Heart left ventricle (tissue), 16 donors: ENCODE results near the gene SPDYE3. TPM values are rescaled to one million over a fixed set of nuclear protein-coding genes. Genes with fewer than 3 reads are reported as not detected.
"Not testable (repeated sequence)": the region's sequence is repeated elsewhere in the genome, so short reads cannot be mapped to it uniquely, and the experiment has no call there.

Experiments used
- ATAC-seq, 4 donors: fragments of 200-7000 bp; cut with Tn5 transposase; one replicate each; pipeline ENCODE4 v1.9.1; 2020 to 2022; ENCODE audit warnings: moderate library complexity in 4 of 4, mild to moderate bottlenecking in 3 of 4, moderate number of reproducible peaks in 1 of 4
- DNase-seq, 5 donors: peaks; one replicate each; pipeline ENCODE4 v3.0.0-alpha.2; 2020
- H3K27ac ChIP-seq, 12 donors: fragments of 200-600 bp; sonication (generic) in 4 of 12; one replicate each; pipeline versions ENCODE4 v1.5.0 to v1.8.0; 2016 to 2022; ENCODE audit warnings: mild to moderate bottlenecking in 2 of 12
- H3K27me3 ChIP-seq, 9 donors: fragments of 200-600 bp; sonication (generic) in 2 of 9; one replicate each; pipeline versions ENCODE4 v1.5.1 to v1.8.0; 2016 to 2022; ENCODE audit warnings: mild to moderate bottlenecking in 3 of 9
- H3K36me3 ChIP-seq, 9 donors: fragments of 200-600 bp; sonication (generic) in 2 of 9; one replicate each; pipeline versions ENCODE4 v1.5.0 to v1.8.0; 2018 to 2022; ENCODE audit warnings: mild to moderate bottlenecking in 2 of 9
- H3K4me1 ChIP-seq, 12 donors: fragments of 200-600 bp; sonication (generic) in 4 of 12; one replicate each; pipeline versions ENCODE4 v1.5.0 to v1.8.0; 2016 to 2022; ENCODE audit warnings: mild to moderate bottlenecking in 3 of 12
- H3K4me3 ChIP-seq, 12 donors: fragments of 200-600 bp; sonication (generic) in 4 of 12; one replicate each; pipeline versions ENCODE4 v1.5.0 to v1.8.0; 2017 to 2022; ENCODE audit warnings: mild to moderate bottlenecking in 9 of 12, moderate library complexity in 4 of 12
- H3K9me3 ChIP-seq, 12 donors: fragments of 200-600 bp; sonication (generic) in 4 of 12; one replicate each; pipeline versions ENCODE4 v1.5.0 to v1.8.0; 2016 to 2022; ENCODE audit warnings: mild to moderate bottlenecking in 1 of 12
- POLR2A ChIP-seq, 2 donors: fragments of 450-650 bp; IDR thresholded peaks; one replicate each; pipeline ENCODE4 v1.6.1; 2017; ENCODE audit warnings: antibody characterized with exemption in 2 of 2, mild to moderate bottlenecking in 2 of 2, moderate library complexity in 2 of 2
- WGBS, 4 donors: extraction: QIAGEN DNeasy Blood & Tissue Kit in 2 of 4; methylation state at CpG; one replicate each; pipeline versions ENCODE4 v1.1.5 to v1.1.7; 2013 to 2018; 5-methylcytosine and 5-hydroxymethylcytosine counted together
- intact Hi-C, 10 donors: fragments of 100-400 bp; cut with DNase I; formaldehyde crosslinking; loops; one replicate each; pipeline versions ENCODE4 v1.11.1 to v1.14.2; 2022
- polyA plus RNA-seq, 2 donors: library from polyadenylated mRNA; stranded (reverse); fragments of 200-250 nt; gene quantifications; one replicate each; pipeline ENCODE4 v1.2.3, GENCODE V29; 2013
- total RNA-seq, 9 donors: library from RNA; depleted of rRNA in 2 of 9; stranded (reverse); fragments of >200 nt in 2 of 9; fragmentation: NEBNext Ultra II Directional in 3 of 9; extraction: Animal tissue kit (Norgen Biotek cat#: 25700) in 3 of 9; gene quantifications; one replicate each; pipeline versions ENCODE4 v1.1.0 to v1.2.4, GENCODE V29; 2016 to 2023
- TF ChIP-seq, protein P1 (sequence below), 12 donors: fragments of 200-600 bp; sonication (generic) in 4 of 12; IDR thresholded peaks; one replicate each; pipeline versions ENCODE4 v1.5.0 to v1.8.0; 2018 to 2022; ENCODE audit warnings: antibody characterized with exemption in 12 of 12, mild to moderate bottlenecking in 5 of 12
- donor health status: ischemic (EF 13 %, LVEDD 7.1; RV severe dilation, severe dysfunction).
- donor health status: healthy with polysubstance abuse.
- donor health status: DM: no; HTN: yes; CAD: no.
- donor health status: DM: no; HTN: no; CAD: no.
- donor health status: ischemic (EF 25% LVEDD 6.9; RV normal size, moderate dysfunction).
- donor health status: ischemic (EF 25% LVEDD 5.7; RV mildly dilated, moderate dysfunction).
- donor health status: healthy.
- donor health status: DM: yes; HTN: yes; CAD: no.
- donor health status: ischemic (EF 35%, LVEDD 5.7; RV mildly dilated, moderate dysfunction).
- donor health status: nonischemic (EF 11% LVEDD 7.7; RV severe dilation, severe dysfunction).
- donor health status: DM: yes; HTN: yes; CAD: no.
- donor health status: PGD.
- donor health status: ischemic (EF 29% LVEDD 5.4; RV normal size, mild dysfunction).
- donor health status: nonischemic (EF 23%, LVEDD 6.1; RV moderate dilation, normal function).

Gene SPDYE3
- total and polyA plus RNA-seq, 11 donors, result 0.03 to 0.15 TPM; not detected in 9

DNA sequence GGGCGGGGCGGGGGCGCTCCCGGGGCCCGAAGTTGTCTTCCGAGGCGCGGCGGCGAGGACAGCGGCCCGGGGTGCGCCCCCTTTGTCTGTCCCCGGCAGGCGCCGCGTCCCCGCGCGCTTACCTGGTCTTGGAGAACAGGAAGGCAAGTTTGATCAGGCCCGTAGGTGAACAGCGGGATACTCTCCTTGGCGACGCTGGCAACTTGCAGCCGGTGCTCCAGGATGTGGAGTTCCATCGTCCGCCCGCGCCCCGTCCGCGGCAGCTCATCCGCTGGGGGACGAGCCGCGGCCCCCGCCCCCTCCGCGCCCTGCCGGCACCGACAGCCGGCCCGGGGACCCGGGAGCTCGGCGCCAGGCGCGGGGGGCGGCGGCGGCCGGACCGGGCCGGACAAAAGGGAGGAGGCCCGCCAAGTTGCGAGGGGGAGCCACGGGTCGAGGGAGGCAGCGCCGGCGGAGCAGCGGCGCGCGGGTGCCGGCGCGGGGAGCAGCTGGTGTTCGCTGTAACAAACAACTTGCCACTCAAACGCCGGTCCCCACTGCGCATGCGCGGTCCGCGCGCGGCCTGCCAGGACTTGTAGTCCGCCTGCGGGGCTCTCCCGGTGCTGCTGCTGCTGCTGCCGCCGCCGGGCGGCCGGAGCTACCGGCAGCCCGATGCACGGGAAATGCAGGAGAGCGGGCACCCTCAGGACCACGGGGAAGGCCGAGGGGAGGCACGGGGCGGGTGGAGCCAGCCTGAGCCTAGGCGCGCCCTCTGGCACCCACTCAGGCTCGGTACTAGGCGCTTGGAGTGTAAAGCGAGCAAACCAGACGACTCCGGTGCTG lies 35.6 kb upstream of the SPDYE3 start:
- intact Hi-C loops, result no loop called here
- WGBS, 4 donors, result 0 to 1% (median 1%) methylated on average over 50 to 99 of the region's 101 CpGs
- no peaks in the 10 kb centered on the region for H3K36me3 ChIP-seq
- ATAC-seq, result peak; percentile 80 to 96 (median 93)
- TF ChIP-seq, protein P1, sequence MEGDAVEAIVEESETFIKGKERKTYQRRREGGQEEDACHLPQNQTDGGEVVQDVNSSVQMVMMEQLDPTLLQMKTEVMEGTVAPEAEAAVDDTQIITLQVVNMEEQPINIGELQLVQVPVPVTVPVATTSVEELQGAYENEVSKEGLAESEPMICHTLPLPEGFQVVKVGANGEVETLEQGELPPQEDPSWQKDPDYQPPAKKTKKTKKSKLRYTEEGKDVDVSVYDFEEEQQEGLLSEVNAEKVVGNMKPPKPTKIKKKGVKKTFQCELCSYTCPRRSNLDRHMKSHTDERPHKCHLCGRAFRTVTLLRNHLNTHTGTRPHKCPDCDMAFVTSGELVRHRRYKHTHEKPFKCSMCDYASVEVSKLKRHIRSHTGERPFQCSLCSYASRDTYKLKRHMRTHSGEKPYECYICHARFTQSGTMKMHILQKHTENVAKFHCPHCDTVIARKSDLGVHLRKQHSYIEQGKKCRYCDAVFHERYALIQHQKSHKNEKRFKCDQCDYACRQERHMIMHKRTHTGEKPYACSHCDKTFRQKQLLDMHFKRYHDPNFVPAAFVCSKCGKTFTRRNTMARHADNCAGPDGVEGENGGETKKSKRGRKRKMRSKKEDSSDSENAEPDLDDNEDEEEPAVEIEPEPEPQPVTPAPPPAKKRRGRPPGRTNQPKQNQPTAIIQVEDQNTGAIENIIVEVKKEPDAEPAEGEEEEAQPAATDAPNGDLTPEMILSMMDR (IDR thresholded peaks at IDR 0.05), result peak in 8 of 12 donors; percentile 9 to 53 (median 36)
- peak in 1 of 2 donors; percentile 72 for TF ChIP-seq POLR2A (IDR thresholded peaks at IDR 0.05)
- peak overlapping the region in 11 of 12 donors; percentile 17 to 77 (median 60) for H3K27ac ChIP-seq
- H3K4me1 ChIP-seq, result peaks cover 0 to 17% (median 3%) of the 10 kb centered on the region in 12 donors
- peak; percentile 97 to 100 (median 99) for DNase-seq
- peak overlapping the region; percentile 57 to 93 (median 72) for H3K4me3 ChIP-seq
- H3K27me3 ChIP-seq, result no peaks in the 10 kb centered on the region
- no peaks in the 10 kb centered on the region for H3K9me3 ChIP-seq

DNA sequence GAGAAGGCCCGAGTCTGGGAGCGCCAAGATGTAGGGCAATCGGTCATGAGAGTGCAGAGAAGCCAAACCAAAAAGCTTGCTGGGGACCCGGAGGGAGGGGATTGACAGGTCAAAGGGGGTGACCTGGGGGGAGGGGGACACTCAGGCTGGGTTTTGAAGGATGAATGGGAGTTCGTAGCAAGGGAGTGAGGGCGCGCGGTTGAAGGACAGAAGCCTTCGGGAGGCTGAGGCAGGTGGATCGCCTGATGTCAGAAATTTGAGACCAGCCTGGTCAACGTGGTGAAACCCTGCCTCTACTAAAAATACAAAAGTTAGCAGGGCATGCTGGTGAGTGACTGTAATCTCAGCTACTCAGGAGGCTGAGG lies 35.0 kb upstream of the SPDYE3 start:
- TF ChIP-seq, protein P1 (IDR thresholded peaks at IDR 0.05), result peak in 1 of 12 donors; percentile 2
- DNase-seq, H3K27me3 ChIP-seq, H3K36me3 ChIP-seq, intact Hi-C loops, ATAC-seq, H3K9me3 ChIP-seq: not testable (repeated sequence)
- peak overlapping the region; percentile 57 to 93 (median 72) for H3K4me3 ChIP-seq
- 30 to 49% (median 44%) methylated on average over 11 of the region's 11 CpGs for WGBS, 4 donors
- H3K4me1 ChIP-seq, result peaks cover 0 to 17% (median 3%) of the 10 kb centered on the region in 12 donors
- H3K27ac ChIP-seq, result peak overlapping the region in 11 of 12 donors; percentile 13 to 77 (median 60)

DNA sequence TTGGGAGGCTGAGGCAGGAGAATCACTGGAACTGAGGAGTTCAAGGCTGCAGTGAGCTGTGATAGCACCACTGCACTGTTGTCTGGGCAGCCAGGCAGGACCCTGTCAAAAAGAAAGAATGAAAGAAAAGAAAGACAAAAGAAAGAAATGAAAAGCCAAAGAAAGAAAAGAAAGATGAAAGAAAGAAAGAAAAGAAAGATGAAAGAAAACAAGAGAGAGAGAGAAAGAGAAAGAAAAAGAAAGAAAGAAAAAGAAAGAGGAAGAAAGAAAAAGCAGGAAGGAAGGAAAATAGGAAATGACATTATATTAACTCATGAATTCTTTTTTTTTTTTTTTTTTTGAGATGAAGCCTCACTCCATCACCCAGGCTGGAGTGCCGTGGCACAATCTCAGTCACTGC lies 32.4 kb upstream of the SPDYE3 start:
- Histone ChIP-seq H3K27ac (no peak overlapping the region), H3K9me3 (no peaks in the 10 kb centered on the region), H3K27me3 (no peaks in the 10 kb centered on the region), H3K4me1 (peaks cover 0 to 17% (median 2%) of the 10 kb centered on the region in 12 donors), H3K36me3 (no peaks in the 10 kb centered on the region), H3K4me3 (no peak overlapping the region)
- TF ChIP-seq, protein P1 (IDR thresholded peaks at IDR 0.05), result no peak
- no peak for TF ChIP-seq POLR2A (IDR thresholded peaks at IDR 0.05)
- WGBS, 4 donors, result 61 to 96% (median 92%) methylated on average over 1 of the region's 1 CpG
- DNase-seq, result no peak
- no peak for ATAC-seq
- intact Hi-C loops, result no loop called here

DNA sequence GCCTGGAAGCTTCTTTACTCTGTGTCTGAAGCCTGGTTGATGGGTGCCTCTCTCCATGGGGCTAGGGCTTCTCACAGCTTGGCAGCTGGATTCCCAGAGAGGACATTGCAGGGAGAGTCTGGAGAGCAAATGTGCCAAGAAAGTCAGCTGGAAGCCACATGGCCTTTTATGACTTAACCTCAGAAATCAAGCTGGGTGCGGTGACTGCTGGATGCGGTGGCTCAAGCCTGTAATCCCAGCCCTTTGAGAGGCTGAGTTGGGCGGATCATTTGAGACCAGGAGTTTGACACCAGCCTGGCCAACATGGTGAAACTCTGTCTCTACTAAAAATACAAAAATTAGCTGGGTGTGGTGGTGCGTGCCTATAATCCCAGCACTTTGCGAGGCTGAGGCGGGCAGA lies 31.4 kb upstream of the SPDYE3 start:
- H3K9me3 ChIP-seq, DNase-seq, H3K4me3 ChIP-seq, ATAC-seq, H3K27ac ChIP-seq, H3K27me3 ChIP-seq, intact Hi-C loops, H3K36me3 ChIP-seq: not testable (repeated sequence)
- WGBS, 4 donors, result 98 to 100% (median 99%) methylated on average over 3 to 6 of the region's 6 CpGs
- peaks cover 0 to 10% (median 0%) of the 10 kb centered on the region in 12 donors for H3K4me1 ChIP-seq

DNA sequence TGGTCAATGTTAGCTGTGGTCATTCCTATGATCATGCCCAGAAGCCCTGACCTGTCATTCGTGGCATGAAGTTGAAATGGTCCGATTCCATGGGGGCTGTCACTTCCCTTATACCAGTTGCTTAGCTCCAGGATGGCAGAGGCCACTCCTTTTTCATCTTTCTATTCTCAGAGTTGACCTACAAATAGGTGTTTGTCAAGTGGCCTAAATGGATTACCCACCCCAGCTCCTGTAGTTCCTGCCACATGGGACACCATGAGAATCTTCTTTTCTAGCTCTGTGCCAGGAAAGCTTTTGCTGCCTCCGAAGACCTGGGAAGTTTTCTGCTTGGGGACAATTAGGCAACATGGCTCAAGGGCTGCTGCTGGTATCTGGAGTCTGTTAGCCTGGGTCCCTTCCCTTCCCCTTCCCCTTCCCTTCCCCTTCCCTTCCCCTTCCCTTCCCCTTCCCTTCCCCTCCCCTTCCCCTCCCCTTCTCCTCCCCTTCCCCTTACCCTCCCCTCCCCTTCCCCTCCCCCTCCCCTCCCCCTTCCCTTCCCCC lies 25.4 kb upstream of the SPDYE3 start:
- WGBS, 4 donors, result 85 to 90% (median 87%) methylated on average over 3 of the region's 3 CpGs
- H3K4me1 ChIP-seq, H3K27ac ChIP-seq, H3K36me3 ChIP-seq, H3K27me3 ChIP-seq, DNase-seq, H3K9me3 ChIP-seq, ATAC-seq, intact Hi-C loops, H3K4me3 ChIP-seq: not testable (repeated sequence)

DNA sequence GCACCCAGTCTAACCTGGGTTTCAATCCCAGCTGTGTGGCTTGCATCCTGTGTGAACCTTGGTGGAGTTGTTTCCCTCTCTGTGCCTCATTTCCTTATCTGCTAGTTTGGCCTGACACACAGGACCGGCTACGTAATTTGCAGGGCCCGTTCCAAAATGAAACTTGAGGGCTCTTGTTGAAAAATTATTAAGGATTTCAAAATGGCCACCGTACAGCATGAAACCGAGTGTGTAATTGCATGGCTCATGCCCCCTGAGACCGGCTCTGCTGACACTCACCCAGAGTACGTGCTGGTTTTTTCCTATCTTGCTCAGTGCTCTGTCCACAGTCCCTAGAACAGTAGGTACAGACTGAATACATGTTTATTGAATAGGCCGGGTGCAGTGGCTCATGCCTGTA lies 24.4 kb upstream of the SPDYE3 start:
- H3K9me3 ChIP-seq, intact Hi-C loops, H3K4me3 ChIP-seq, H3K4me1 ChIP-seq, H3K27ac ChIP-seq, H3K27me3 ChIP-seq, H3K36me3 ChIP-seq: not testable (repeated sequence)
- WGBS, 4 donors, result 82 to 89% (median 87%) methylated on average over 5 to 8 of the region's 8 CpGs
- ATAC-seq (peak in 2 of 4 donors; percentile 78 to 83), DNase-seq (peak in 2 of 5 donors; percentile 37 to 44)

DNA sequence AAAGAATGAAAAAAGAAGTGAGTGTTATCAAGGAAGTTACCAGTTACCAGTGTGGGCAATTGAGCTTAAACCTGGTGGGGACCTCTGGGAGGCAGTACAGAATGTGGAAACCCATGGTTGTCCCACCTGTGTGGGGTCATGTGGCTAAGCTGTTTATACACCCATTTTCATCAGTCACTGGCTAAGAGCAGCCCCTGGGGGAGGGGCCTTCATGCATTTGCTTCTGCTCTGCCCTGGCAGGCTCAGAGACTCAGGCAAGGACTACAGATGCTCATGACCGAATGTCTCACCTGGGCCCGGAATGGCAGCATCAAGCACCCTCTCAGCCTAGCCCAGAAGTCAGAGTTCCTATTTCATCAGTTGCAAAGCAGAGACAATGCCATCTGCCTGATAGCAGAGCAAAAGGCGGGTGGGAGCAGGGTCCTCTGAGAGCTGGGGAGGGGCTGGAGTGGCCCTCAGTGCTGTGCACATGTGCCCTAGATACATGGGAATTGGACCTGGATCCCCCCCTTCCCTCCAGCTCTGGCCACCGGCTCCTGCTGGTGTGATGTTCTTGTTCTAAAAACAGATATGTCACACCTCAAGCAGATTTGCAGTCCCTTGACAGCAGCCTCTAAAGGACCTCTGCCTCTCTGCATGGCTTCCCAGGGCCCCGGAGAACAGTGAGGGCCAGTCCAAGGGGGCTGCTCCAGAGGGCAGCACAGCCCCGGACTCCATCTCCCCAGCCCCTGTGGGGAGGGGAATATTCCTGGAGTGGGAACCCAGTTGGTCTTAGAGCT lies 20.1 kb upstream of the SPDYE3 start:
- H3K27ac ChIP-seq, intact Hi-C loops, H3K9me3 ChIP-seq, H3K4me3 ChIP-seq, DNase-seq, H3K27me3 ChIP-seq, H3K4me1 ChIP-seq, H3K36me3 ChIP-seq: not testable (repeated sequence)
- ATAC-seq, result peak in 2 of 4 donors; percentile 36 to 43
- WGBS, 4 donors, result 71 to 74% (median 74%) methylated on average over 4 to 6 of the region's 6 CpGs
